HG02870 (cell line): Measurements from ENCODE around the gene MYH6.
"Not testable (repeated sequence)": the region's sequence is repeated elsewhere in the genome, so short reads cannot be mapped to it uniquely, and the experiment has no call there.

Source experiments
- ATAC-seq: cut with Tn5 transposase; IDR thresholded peaks from one replicate; pipeline ENCODE4 v1.9.1; 2021; ENCODE audit warnings: mild to moderate bottlenecking, moderate library complexity; ENCODE audit not compliant: unreplicated experiment

The MYH6 gene

DNA sequence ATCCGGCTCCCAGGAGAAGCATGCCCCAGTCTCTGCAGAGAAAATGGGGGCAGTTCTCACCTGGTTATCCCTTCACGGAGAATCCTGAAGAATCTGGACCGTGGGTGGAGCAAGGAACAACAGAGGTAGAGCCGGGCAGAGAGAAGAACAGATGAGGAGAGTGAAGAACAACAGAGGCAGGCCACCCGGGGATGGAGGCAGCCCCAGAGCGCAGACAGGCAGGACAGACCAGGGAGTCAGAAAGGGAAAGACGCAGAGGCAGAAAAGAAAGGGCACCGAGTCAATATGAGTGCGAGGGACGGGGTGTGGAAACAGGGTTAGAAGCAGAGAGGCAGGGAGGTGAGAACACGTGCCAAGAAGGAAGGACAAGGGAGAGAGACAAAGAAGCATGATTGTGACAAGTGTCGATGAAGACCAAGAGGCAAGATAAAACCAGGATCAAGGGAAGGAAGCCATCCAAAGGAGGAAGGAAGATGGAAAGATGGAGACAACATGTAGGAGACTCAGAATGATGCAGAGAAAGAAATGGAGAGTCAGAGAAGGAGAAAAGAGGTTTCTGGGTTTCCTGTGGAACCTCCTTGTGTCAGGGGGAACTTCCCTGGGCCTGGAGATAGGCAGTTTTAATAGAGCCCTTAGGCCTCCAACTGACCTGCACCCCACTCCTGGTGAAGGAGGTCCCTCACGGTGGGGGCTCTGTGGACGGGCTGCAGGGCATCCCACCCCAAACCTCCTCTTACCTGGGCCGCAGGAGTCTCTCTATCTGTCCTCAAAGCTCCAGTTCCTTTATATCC lies at the start of gene MYH6:
TSS of gene MYH6 (minus strand) at position 758 of the 791 bp plus-strand sequence. CDS start 1,050 bp downstream, outside the sequence.
- ATAC-seq, result no peak

DNA sequence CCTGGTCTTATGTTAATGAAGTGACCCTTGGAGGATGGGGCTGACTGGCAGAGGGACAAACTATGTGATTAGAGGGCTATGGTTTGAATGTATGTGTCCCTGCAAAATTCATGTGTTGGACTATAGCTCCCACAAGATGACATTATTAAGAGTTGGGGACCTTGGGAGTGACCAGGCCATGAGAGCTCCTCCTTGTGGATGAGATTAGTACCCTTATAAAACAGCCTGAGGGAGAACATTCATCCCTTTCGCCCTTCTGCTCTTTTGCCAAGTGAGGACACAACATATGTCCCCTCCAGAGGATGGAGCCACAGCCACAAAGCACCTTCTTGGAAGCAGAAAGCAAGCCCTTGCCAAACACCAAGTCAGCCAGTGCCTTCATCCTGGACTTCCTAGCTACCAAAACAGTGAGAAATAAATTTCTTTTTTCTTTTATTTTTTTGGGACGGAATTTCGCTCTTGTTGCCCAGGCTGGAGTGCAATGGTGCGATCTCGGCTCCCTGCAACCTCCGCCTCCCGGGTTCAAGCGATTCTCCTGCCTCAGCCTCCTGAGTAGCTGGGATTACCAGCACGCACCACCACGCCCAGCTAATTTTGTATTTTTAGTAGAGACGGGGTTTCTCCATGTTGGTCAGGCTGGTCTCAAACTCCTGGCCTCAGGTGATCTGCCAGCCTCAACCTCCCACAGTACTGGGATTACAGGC lies 49.0 kb upstream of the MYH6 start:
- ATAC-seq, result not testable (repeated sequence)

DNA sequence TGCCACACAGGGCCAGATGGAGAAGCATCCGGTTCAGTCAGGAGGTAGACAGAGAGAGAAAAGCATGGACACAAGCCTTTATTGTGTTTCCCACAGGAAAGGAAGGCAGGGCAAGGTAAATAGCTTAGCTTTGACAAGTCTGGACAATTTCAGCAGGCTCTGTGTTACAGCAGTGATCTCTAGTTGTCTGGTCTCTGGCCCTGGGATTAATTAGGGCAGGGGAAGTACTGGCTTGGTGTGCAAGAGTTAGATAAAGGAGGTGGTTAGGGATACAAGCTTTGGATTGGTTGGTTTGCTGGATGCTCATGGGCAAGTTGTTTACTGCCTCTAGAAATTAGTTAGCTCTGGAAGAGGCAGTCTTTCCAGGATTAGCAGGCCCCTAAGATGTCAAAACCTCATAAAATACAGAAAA lies 46.4 kb upstream of the MYH6 start:
- ATAC-seq, result no peak

DNA sequence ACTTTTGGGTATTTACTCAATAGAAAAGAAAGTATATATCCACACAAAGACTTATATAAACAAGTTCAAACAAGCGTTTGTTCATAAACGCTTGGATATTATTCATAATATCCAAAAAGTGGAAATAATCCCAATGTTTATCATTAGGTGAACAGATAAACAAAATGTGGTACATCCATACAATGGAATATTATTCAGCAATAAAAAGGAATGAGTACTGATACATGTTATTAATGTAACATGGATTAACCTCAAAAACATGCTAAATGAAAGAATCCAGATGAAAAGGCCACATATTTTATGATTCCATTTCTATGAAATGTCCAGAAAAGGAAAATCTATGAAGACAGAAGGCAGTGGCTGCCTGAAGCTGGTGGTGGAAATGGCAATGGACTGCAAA lies 44.2 kb upstream of the MYH6 start:
- no peak for ATAC-seq

DNA sequence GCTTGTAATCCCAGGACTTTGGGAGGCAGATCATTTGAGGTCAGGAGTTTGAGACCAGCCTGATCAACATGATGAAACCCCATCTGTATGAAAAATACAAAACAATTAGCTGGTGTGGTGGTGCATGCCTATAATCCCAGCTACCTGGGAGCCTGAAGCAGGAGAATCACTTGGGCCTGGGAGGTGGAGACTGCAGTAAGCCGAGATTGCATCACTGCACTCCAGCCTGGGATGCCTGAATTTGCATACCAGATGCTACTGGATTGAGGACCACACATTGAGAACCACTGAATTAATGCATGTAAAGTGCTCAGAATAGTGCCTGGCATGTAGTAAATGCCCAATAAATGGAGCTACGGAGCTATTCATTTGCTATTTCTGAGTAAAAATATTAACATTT lies 42.3 kb upstream of the MYH6 start:
- ATAC-seq, result no peak

DNA sequence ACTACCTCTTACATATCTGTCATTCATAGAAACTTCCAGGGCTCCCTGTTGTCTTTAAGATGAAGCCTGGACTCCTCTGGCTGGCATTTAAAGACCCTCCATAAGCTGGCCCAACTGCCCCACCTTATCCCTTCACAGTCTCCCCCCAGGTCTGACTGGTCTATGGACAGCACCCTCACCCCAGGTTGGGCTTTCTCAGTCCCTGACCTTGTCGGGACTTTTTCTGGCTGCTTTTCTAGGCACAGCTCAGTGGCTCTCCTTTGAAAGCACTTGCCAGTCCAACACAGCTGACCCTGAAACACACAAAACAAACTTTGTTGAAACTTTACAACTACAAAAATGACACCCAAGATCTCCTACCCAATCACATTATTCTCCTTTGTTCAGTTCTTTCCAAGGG lies 41.2 kb upstream of the MYH6 start:
- no peak for ATAC-seq

DNA sequence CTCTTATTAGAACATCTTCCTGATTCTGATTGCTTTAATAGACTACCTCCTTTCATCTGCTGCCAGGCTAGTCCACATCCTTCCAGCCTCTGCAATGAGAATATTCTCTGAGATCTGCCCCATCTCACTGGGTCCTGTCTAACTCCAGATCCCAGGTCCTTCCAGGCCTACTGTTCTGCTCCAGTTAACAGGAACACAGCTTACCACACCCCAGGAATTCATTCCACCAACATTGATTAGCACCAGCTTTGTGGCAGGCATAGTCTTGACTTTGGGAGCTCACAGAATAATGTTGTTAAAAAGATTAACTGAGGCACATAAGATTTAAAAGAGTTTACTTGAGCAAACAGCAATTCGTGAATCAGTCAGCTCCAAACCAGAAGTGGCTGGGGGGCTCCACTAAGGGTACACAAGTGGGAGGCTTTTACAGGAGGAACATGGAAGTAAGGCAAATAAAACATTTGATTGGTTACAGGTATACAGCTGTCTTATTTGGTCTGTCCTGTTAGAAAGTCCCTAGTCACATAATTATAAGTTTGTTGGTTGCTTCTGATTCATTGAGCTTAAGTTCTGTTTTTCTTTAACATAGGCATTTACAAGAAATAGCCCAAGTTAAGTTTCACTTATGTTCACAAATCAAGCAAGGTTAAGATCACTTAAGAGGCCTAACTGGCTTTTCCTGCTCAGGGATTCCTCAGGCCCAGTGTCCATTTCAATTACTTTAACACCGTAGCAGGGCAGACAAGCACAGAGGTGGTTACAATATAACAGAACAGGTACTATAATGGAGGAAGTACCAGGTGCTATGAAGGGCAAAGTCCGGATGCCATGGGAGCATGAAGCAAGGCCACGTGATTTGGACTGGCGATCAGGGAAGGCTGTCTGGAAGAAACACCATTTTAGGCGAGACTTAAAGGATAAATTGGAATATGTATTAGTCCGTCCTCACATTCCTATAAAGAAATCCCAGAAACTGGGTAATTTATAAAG lies 39.6 kb upstream of the MYH6 start:
- no peak for ATAC-seq

DNA sequence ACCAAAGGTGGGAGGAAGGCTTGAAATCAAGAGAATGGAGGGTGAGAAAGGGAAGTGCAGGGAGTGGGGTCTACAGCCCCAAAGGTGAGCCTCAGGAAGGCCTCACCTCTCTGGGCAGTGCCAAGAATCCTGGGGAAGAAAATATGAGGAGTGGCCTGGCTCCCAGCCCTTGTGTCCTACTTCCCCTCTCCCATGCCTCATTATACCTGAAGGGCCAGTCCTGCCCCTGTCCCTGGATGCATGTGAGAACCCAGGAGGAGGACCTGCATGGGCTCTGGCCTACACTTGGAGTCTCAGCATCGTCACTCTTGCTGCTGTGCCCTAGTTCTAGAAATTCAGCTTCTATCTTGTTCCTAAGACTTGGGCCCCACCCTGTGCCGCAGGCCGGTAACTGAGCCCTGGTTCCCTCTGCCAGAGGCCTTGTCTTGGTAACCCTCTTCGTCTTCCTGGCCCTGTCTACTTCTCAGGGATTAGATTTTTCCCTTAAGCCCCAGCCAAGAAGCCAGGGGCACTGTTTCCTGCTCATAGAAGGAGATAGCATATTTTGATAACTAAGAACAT lies 38.3 kb upstream of the MYH6 start:
- no peak for ATAC-seq

DNA sequence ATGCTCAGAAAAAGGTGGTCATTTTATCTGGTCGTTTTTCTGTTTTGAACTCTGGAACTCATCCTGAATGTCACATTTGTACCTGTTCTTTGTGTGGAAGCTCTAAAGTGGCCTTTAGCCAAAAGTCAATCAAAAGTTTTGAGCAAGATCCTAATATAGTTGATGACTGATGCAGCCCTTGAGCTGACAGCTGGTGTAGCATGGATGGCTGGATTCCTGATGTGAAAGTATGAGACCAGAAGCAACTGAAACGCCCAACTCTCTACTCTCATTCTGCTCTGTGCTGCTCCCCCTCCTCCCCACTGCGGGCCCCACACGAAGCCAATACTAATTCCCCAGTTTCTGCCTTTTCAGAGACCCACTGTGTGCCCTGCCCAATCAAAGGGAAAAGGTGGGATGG lies 37.7 kb upstream of the MYH6 start:
- no peak for ATAC-seq

DNA sequence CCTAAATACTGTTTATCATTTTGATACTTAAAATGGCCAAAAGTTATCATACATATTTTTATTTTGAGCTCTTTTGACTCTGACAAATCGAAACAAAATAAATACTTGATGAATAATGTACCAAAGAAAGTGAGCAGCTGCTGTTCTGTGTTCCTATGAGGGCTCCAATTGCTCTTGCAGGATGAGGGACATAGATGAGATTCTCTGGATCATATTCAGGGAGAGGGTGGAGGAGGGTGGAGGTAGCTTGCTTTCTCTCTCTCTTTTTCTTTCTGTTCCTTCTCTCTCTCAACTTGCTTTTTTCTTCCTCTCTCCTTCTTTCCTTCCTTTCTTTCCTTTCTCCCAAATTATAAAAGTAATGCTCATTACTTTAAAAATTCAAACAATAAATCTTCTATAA lies 36.2 kb upstream of the MYH6 start:
- ATAC-seq, result no peak

DNA sequence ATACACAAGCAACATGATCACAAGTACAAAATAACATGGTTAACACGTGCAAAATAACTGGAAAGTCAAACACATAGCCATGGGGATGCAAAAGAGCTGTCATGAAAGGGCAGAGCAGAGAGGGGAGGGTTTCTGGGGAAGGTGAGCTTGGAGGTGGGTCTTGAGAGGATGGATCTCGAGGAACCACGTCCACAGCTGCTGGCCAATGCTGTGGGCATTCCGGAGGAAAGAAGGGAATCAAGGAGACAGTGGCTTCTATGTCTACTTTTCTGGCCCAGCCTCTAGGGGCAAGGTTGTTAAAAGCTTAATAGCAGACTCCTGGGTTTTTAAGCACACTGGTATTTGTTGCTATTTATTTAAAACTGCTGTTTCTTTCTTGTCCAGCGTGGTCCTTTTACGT lies 35.8 kb upstream of the MYH6 start:
- no peak for ATAC-seq

DNA sequence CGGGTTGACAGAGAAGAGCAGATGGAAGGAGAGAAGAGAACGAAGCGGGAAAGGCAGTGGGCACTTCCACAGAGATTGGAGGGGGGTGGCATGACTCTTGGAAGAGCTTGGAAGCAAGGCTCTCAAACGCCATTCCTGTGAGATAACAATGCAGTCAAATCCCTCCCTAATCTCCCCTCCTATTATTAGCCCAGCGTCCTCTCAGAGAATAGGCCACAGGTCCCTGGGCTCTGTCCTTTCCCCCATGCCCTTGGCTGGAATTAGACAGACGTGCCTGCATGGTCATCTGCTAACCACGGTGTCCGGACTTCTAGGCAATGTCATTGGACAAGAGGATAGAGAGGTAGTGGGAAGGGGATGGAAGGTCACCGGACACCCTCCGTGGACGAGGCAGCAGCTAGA lies 35.3 kb upstream of the MYH6 start:
- ATAC-seq, result no peak

DNA sequence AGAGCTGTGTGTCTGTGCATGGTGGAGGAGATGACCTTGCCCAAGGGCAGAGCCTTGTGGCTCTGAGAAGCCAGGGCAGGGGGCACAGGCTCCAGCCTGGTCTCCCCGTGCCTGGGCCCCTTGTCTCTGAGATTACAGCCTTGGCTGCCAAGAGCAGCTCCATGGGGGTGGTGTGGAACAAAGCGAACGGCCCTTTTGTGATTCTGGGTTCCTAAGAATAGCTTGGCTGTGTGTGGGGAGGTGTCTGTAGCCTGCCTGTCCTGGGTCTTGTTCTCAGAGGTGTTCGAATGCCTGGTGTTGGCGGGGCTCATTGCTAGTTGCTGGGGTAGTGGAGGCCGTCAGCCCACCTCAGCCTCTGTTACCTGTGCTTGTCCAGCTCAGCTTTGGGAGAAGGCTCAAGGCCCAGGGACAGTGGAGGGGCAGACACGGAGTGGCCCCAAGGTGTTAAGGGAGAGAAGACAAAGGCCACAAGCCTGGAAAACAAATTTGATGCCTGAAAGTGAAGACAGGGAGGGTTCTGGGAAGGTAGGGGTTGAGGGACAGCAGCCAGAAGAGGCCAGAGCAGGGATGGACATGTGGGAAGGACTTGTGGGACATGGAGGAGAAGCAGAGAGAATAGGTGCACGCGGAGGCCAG lies 34.8 kb upstream of the MYH6 start:
- ATAC-seq, result no peak

DNA sequence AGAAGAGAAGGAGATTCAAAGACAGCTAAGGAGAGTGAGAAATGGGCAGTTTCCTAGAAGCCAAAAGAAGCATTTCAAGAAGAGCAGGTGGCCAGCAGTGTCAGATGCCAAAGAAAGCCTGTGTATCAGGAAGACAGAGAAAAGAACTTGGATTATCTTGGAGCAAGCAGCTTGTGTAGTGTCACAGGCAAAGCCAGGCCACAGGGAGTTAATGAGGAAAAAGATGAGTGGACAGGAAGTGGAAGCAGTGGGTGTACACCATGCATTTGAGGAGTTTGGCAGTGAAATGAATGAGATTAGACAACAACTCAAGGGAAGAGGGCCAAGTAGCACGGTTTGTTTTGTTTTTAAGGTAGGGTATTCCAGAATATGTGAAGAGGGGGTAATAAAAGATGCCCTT lies 33.0 kb upstream of the MYH6 start:
- ATAC-seq, result no peak

DNA sequence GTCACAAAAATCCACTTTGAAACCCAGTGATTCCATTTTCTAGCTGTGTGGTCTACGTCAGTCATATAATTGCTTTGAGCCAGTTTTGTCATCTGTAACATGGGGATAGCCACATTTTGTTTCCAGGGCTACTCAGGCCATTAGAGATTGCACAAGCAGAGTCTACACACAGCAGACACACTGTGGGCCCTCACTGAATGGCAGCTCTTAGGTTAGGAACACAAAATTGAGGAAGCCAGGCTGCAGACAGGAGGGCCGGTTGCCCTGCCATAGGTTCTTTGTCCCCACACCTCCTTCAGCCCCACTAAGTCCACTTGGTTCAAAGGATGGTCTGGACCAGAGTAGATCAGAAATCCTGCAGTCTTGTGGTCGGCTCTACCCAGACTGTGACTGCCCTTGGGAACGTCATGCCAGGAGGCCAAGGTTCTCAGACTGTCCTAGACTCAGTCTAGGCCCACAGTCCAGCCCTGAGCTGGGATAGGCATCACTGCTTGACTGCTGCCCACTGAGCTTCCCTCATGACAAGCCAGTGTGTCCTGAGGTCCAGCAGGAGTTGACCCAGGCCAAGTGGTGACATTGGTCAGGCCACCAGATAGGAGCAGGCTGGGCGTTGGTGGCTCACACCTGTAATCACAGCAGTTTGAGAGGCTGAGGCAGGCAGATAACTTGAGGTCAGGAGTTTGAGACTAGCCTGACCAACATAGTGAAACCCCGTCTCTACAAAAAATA lies 31.2 kb upstream of the MYH6 start:
- no peak for ATAC-seq

DNA sequence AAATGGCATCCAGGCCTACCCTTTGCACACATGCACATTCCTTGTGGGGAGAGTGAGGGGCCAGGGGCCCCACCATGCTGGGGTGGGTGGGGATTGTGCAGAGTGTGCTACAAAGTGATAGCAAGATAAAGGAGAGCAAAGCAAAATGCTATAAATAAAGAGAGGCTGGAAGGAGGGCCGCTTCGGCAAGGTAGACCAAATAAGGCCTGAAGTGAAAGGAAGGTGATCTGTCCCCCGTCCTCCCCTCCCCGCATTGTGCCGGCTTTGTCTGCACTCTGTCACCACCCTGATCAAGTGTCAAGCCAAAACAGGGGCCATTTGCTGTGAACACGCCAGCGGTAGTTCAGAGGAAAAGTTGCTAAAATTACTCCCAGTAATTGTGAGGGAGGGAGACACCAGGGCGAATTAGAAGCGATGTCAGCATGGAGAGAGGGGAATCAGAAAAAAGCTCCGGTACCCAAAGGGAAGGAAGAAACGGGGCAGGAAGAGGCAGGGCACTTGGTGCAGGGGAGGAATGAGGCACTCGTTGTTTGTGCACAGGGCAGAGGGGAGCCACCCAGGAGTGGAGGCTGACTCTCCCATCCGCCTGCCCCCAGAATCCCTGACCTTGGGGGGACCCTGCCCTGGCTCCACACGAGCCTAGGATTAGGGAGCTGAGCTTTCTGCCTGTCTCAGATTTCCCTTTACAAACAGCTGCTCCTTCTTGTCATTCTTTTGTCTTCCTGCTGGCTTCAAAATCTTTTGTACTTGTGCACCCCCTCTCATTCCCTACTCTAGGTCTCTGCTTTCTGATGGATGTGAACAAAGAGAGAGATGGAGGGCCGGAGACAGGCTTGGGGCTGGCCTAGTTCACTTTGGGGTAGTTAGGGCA lies 30.3 kb upstream of the MYH6 start:
- ATAC-seq, result no peak

DNA sequence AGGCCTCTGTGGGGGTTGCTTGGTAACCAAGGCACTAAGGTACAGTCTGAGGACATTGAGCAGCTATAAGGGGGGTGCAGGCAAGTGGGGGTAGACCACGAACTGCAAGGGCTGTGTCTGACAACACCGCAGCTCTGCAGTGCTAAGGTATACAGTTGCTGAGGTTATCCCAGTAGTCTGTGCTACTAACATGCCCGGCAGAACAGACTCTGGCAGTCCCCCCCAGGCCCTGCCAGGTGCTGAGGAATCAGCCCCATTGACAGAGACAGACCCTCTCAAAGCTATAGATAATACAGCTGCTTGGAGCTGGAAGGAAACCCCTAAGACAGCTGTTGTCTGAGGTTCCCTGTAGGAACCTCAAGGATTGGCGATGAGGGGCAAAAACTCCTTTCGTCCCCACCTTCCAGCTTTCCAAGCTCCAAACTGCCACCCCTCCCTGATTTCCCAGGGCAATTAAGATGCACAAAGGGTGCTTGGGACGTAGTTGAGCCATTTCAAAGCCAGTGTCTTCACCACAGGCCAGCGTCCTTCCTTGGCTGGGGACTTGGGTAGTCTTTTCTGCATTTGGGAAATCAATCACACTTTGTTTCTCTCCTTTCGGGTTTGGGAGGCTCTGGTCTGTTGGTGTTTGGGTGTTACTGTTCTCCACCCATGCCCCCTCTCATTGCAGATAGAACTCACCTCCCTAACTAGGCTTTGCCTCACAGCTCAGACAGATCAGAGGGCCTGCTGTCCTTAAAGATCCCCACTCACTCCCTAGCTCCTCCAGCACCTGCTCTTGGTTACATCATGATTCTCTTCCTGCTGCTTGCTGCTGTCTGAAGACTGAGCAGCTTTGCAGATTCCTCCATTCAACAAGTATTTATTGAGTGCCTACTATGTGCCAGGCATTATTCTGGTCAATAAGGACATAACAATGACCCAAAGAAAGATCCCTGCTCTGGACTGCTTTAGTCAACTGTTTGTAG lies 29.3 kb upstream of the MYH6 start:
- no peak for ATAC-seq
